ENCODE data around the gene EXTL2.

Gene EXTL2

DNA sequence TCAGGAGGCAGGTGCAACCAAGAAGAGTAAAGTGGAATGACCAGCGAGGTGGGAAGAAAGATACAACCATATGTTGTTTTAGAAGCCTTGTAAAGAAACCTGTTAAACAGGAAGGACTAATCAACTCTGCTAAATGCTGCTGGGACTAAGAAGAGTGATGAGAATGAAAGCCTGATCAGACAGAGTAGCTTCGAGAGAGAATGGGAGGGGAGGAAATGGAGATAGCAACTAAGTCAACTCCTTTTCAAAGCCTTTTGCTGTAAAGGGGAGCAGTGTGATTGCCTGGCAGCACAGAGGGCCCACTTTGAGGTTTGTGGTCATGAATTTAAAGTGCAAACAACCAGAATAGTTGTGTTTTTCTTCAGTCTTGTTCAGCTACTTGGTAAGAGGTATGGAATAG is 32.6 kb upstream of the EXTL2 start:
- ChIA-PET POLR2A (no interaction called here), CTCF (interaction anchor here (1.2 kb wide), 1 partner anchor 361 kb away, joined by 5 read pairs; no protein-coding TSS in a partner anchor)
- Histone ChIP-seq H3K4me3 (ENCODE audit: low read depth, low read length) (no peak overlapping the region), H3K36me3 (ENCODE audit: control insufficient read depth in 2 of 2, insufficient read depth in 1 of 2, low read length in 2 of 2) (peaks cover 5 to 40% of the 10 kb centered on the region in 2 experiments), H3K9me3 (ENCODE audit: control insufficient read depth, insufficient read depth, low read depth, low read length) (no peaks in the 10 kb centered on the region), H3K27ac (ENCODE audit: extremely low read depth, low read depth, low read length) (no peak overlapping the region), H3K4me1 (ENCODE audit: control insufficient read depth, insufficient read depth, low read length) (no peaks in the 10 kb centered on the region)
- no peak for TF ChIP-seq YY2 (tag by site-specific recombination; IDR thresholded peaks at IDR 0.05)
- TF ChIP-seq ZNF777 (tag by site-specific recombination; IDR thresholded peaks at IDR 0.05; ENCODE audit: borderline replicate concordance), result no peak
- TF ChIP-seq ZNF544 (tag by site-specific recombination; IDR thresholded peaks at IDR 0.05), result no peak
- no peak for TF ChIP-seq ZNF610 (tag by site-specific recombination; IDR thresholded peaks at IDR 0.05; ENCODE audit: borderline replicate concordance)
- no peak for TF ChIP-seq GFI1B (tag by site-specific recombination; IDR thresholded peaks at IDR 0.05)
- no peak for TF ChIP-seq ZBTB7A (tag by site-specific recombination; IDR thresholded peaks at IDR 0.05; ENCODE audit: low read depth)
- no peak for TF ChIP-seq OVOL3 (tag by site-specific recombination; IDR thresholded peaks at IDR 0.05)
- TF ChIP-seq ZNF366 (tag by site-specific recombination; conservative IDR thresholded peaks at IDR 0.05), result no peak
- no peak for TF ChIP-seq ZNF23 (tag by site-specific recombination; IDR thresholded peaks at IDR 0.05; ENCODE audit: borderline replicate concordance)
- TF ChIP-seq ZNF426 (tag by site-specific recombination; IDR thresholded peaks at IDR 0.05), result no peak
- TF ChIP-seq ZNF37A (tag by site-specific recombination; IDR thresholded peaks at IDR 0.05), result no peak
- no peak for TF ChIP-seq KLF8 (tag by site-specific recombination; IDR thresholded peaks at IDR 0.05)
- TF ChIP-seq ZNF629 (tag by site-specific recombination; IDR thresholded peaks at IDR 0.05), result no peak
- TF ChIP-seq ZNF660 (tag by site-specific recombination; IDR thresholded peaks at IDR 0.05), result no peak
- TF ChIP-seq, protein P1, sequence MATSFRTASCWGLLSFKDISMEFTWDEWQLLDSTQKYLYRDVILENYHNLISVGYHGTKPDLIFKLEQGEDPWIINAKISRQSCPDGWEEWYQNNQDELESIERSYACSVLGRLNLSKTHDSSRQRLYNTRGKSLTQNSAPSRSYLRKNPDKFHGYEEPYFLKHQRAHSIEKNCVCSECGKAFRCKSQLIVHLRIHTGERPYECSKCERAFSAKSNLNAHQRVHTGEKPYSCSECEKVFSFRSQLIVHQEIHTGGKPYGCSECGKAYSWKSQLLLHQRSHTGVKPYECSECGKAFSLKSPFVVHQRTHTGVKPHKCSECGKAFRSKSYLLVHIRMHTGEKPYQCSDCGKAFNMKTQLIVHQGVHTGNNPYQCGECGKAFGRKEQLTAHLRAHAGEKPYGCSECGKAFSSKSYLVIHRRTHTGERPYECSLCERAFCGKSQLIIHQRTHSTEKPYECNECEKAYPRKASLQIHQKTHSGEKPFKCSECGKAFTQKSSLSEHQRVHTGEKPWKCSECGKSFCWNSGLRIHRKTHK (tag by site-specific recombination; IDR thresholded peaks at IDR 0.05), result no peak
- TF ChIP-seq, protein P2, sequence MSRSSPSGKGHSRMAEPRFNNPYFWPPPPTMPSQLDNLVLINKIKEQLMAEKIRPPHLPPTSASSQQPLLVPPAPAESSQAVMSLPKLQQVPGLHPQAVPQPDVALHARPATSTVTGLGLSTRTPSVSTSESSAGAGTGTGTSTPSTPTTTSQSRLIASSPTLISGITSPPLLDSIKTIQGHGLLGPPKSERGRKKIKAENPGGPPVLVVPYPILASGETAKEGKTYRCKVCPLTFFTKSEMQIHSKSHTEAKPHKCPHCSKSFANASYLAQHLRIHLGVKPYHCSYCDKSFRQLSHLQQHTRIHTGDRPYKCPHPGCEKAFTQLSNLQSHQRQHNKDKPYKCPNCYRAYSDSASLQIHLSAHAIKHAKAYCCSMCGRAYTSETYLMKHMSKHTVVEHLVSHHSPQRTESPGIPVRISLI (tag by site-specific recombination; IDR thresholded peaks at IDR 0.05), result no peak
- no peak for TF ChIP-seq ZNF19 (tag by site-specific recombination; IDR thresholded peaks at IDR 0.05; ENCODE audit: low read depth)
- TF ChIP-seq, protein P3, sequence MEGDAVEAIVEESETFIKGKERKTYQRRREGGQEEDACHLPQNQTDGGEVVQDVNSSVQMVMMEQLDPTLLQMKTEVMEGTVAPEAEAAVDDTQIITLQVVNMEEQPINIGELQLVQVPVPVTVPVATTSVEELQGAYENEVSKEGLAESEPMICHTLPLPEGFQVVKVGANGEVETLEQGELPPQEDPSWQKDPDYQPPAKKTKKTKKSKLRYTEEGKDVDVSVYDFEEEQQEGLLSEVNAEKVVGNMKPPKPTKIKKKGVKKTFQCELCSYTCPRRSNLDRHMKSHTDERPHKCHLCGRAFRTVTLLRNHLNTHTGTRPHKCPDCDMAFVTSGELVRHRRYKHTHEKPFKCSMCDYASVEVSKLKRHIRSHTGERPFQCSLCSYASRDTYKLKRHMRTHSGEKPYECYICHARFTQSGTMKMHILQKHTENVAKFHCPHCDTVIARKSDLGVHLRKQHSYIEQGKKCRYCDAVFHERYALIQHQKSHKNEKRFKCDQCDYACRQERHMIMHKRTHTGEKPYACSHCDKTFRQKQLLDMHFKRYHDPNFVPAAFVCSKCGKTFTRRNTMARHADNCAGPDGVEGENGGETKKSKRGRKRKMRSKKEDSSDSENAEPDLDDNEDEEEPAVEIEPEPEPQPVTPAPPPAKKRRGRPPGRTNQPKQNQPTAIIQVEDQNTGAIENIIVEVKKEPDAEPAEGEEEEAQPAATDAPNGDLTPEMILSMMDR (tag by site-specific recombination; IDR thresholded peaks at IDR 0.05), result no peak
- no peak for TF ChIP-seq ZNF416 (tag by site-specific recombination; IDR thresholded peaks at IDR 0.05)
- TF ChIP-seq, protein P4, sequence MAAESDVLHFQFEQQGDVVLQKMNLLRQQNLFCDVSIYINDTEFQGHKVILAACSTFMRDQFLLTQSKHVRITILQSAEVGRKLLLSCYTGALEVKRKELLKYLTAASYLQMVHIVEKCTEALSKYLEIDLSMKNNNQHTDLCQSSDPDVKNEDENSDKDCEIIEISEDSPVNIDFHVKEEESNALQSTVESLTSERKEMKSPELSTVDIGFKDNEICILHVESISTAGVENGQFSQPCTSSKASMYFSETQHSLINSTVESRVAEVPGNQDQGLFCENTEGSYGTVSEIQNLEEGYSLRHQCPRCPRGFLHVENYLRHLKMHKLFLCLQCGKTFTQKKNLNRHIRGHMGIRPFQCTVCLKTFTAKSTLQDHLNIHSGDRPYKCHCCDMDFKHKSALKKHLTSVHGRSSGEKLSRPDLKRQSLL (tag by site-specific recombination; IDR thresholded peaks at IDR 0.05), result no peak

DNA sequence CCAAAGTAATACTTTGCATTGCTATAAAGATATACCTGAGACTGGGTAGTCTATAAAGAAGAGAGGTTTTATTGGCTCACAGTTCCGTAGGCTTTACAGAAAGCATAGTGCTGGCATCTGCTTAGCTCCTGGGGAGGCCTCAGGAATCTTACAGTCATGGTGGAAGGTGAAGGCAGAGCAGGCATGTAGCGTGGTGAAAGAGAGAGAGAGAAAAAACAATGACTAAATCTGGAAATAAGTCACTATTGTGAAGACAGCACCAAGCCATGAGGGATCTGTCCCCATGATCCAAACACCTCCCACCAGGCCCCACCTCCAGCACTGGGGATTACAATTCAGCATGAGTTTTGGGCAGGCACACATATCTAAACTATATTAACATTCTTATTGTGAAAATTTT is 31.6 kb upstream of the EXTL2 start:
- no peak overlapping the region for H3K4me3 ChIP-seq (ENCODE audit: low read depth, low read length)
- H3K4me1 ChIP-seq (ENCODE audit: control insufficient read depth, insufficient read depth, low read length), result no peaks in the 10 kb centered on the region
- peaks cover 12 to 46% of the 10 kb centered on the region in 2 experiments for H3K36me3 ChIP-seq (ENCODE audit: control insufficient read depth in 2 of 2, insufficient read depth in 1 of 2, low read length in 2 of 2)
- H3K27ac ChIP-seq (ENCODE audit: extremely low read depth, low read depth, low read length), result no peak overlapping the region
- H3K9me3 ChIP-seq (ENCODE audit: control insufficient read depth, insufficient read depth, low read depth, low read length), result no peaks in the 10 kb centered on the region
- ChIA-PET POLR2A (no interaction called here), CTCF (no interaction called here)
- no peak for TF ChIP-seq ZSCAN23 (tag by site-specific recombination; IDR thresholded peaks at IDR 0.05)
- no peak for TF ChIP-seq GLI2 (tag by site-specific recombination; IDR thresholded peaks at IDR 0.05; ENCODE audit: borderline replicate concordance, low read depth)
- TF ChIP-seq ZFHX2 (tag by site-specific recombination; conservative IDR thresholded peaks at IDR 0.05), result no peak
- TF ChIP-seq, protein P4 (tag by site-specific recombination; IDR thresholded peaks at IDR 0.05), result no peak
- TF ChIP-seq MEIS1 (CRISPR knock-in tag; IDR thresholded peaks at IDR 0.05; ENCODE audit: borderline replicate concordance), result no peak
- TF ChIP-seq, protein P5, sequence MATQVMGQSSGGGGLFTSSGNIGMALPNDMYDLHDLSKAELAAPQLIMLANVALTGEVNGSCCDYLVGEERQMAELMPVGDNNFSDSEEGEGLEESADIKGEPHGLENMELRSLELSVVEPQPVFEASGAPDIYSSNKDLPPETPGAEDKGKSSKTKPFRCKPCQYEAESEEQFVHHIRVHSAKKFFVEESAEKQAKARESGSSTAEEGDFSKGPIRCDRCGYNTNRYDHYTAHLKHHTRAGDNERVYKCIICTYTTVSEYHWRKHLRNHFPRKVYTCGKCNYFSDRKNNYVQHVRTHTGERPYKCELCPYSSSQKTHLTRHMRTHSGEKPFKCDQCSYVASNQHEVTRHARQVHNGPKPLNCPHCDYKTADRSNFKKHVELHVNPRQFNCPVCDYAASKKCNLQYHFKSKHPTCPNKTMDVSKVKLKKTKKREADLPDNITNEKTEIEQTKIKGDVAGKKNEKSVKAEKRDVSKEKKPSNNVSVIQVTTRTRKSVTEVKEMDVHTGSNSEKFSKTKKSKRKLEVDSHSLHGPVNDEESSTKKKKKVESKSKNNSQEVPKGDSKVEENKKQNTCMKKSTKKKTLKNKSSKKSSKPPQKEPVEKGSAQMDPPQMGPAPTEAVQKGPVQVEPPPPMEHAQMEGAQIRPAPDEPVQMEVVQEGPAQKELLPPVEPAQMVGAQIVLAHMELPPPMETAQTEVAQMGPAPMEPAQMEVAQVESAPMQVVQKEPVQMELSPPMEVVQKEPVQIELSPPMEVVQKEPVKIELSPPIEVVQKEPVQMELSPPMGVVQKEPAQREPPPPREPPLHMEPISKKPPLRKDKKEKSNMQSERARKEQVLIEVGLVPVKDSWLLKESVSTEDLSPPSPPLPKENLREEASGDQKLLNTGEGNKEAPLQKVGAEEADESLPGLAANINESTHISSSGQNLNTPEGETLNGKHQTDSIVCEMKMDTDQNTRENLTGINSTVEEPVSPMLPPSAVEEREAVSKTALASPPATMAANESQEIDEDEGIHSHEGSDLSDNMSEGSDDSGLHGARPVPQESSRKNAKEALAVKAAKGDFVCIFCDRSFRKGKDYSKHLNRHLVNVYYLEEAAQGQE (tag by site-specific recombination; IDR thresholded peaks at IDR 0.05), result no peak
